Liver (tissue), 9 donors: ENCODE data around the gene ISCA2. TPM values are rescaled to one million over a fixed set of nuclear protein-coding genes. Genes with fewer than 3 reads are reported as not detected.

Source experiments
- DNase-seq: peaks from one replicate; pipeline ENCODE4 v3.0.0-alpha.2; 2017; ENCODE audit warnings: low spot score
- H3K27ac ChIP-seq, 2 donors: one replicate each; pipeline ENCODE4 v1.7.0; 2013; ENCODE audit warnings: inconsistent platforms in 2 of 2, low read length in 2 of 2, control low read depth in 1 of 2, low read depth in 1 of 2, mild to moderate bottlenecking in 1 of 2
- H3K27me3 ChIP-seq, 4 donors: one replicate each; pipeline versions ENCODE4 v1.6.1 to v1.7.0; 2013; ENCODE audit warnings: low read length in 3 of 4, inconsistent platforms in 1 of 4, mild to moderate bottlenecking in 1 of 4, moderate library complexity in 1 of 4; ENCODE audit not compliant: control insufficient read depth in 4 of 4, insufficient read depth in 4 of 4
- H3K36me3 ChIP-seq, 4 donors: one replicate each; pipeline versions ENCODE4 v1.6.1 to v1.7.0; 2013; ENCODE audit warnings: low read length in 3 of 4, mild to moderate bottlenecking in 3 of 4, low read depth in 1 of 4, moderate library complexity in 1 of 4; ENCODE audit not compliant: control insufficient read depth in 4 of 4, insufficient read depth in 3 of 4
- H3K4me1 ChIP-seq, 4 donors: one replicate each; pipeline versions ENCODE4 v1.6.1 to v1.7.0; 2013; ENCODE audit warnings: low read length in 3 of 4, mild to moderate bottlenecking in 3 of 4, moderate library complexity in 1 of 4; ENCODE audit not compliant: control insufficient read depth in 4 of 4, insufficient read depth in 4 of 4
- H3K4me3 ChIP-seq, 3 donors: one replicate each; pipeline versions ENCODE4 v1.6.1 to v1.7.0; 2013; ENCODE audit warnings: low read length in 3 of 3, control low read depth in 1 of 3, low read depth in 1 of 3, mild to moderate bottlenecking in 1 of 3
- H3K9ac ChIP-seq, 2 donors: one replicate each; pipeline ENCODE4 v1.7.0; 2013; ENCODE audit warnings: low read length in 2 of 2, mild to moderate bottlenecking in 2 of 2, moderate library complexity in 2 of 2, control low read depth in 1 of 2, low read depth in 1 of 2
- H3K9me3 ChIP-seq, 4 donors: one replicate each; pipeline versions ENCODE4 v1.6.1 to v1.7.0; 2013; ENCODE audit warnings: low read length in 3 of 4; ENCODE audit not compliant: control insufficient read depth in 4 of 4
- ATF3 ChIP-seq: IDR thresholded peaks from 2 replicates; pipeline ENCODE4 v1.6.1; 2016; ENCODE audit warnings: antibody characterized with exemption
- EGR1 ChIP-seq, 2 donors: IDR thresholded peaks; 2 replicates each; pipeline ENCODE4 v1.6.1; 2016 to 2018; ENCODE audit warnings: antibody characterized with exemption in 2 of 2, low read depth in 2 of 2
- FOXA1 ChIP-seq: IDR thresholded peaks from 2 replicates; pipeline ENCODE4 v1.6.1; 2016; ENCODE audit warnings: antibody characterized with exemption
- FOXA2 ChIP-seq: IDR thresholded peaks from 2 replicates; pipeline ENCODE4 v1.6.1; 2016; ENCODE audit warnings: antibody characterized with exemption
- HNF4A ChIP-seq, 2 donors: conservative IDR thresholded peaks; 2 replicates each; pipeline ENCODE4 v1.6.1; 2016; ENCODE audit warnings: antibody characterized with exemption in 2 of 2, mild to moderate bottlenecking in 2 of 2
- HNF4G ChIP-seq: IDR thresholded peaks from 2 replicates; pipeline ENCODE4 v1.6.1; 2016; ENCODE audit warnings: antibody characterized with exemption
- JUND ChIP-seq, 2 donors: IDR thresholded peaks; 2 replicates each; pipeline ENCODE4 v1.6.1; 2016; ENCODE audit warnings: antibody characterized with exemption in 2 of 2
- NR2F2 ChIP-seq: IDR thresholded peaks from 2 replicates; pipeline ENCODE4 v1.6.1; 2016; ENCODE audit warnings: antibody characterized with exemption
- RAD21 ChIP-seq, 2 donors: IDR thresholded peaks; 2 replicates each; pipeline ENCODE4 v1.6.1; 2016; ENCODE audit warnings: antibody characterized with exemption in 2 of 2, mild to moderate bottlenecking in 2 of 2
- REST ChIP-seq: IDR thresholded peaks from 2 replicates; pipeline ENCODE4 v1.6.1; 2016; ENCODE audit warnings: antibody characterized with exemption, mild to moderate bottlenecking
- RXRA ChIP-seq, 2 donors: IDR thresholded peaks; 2 replicates each; pipeline ENCODE4 v1.6.1; 2017 to 2018; ENCODE audit warnings: antibody characterized with exemption in 2 of 2, mild to moderate bottlenecking in 1 of 2
- TAF1 ChIP-seq: conservative IDR thresholded peaks from 2 replicates; pipeline ENCODE4 v1.6.1; 2016; ENCODE audit warnings: antibody characterized with exemption, mild to moderate bottlenecking
- ZBTB33 ChIP-seq: IDR thresholded peaks from 2 replicates; pipeline ENCODE4 v1.6.1; 2016; ENCODE audit warnings: antibody characterized with exemption
- WGBS: extraction: QIAGEN DNeasy Blood & Tissue Kit; methylation state at CpG from one replicate; pipeline ENCODE4 v1.1.7; 2013; 5-methylcytosine and 5-hydroxymethylcytosine counted together
- polyA plus RNA-seq, 2 donors: library from polyadenylated mRNA; stranded (reverse) in 1 of 2; unstranded in 1 of 2; fragments of 200-250 nt in 1 of 2; fragments of >200 nt in 1 of 2; fragmentation: Nextera tagmentation in 1 of 2; extraction: Ambion mirVana in 1 of 2; gene quantifications; one replicate each; pipeline versions ENCODE4 v1.2.1 to v1.2.3, GENCODE V29; 2013 to 2015
- total RNA-seq, 2 donors: library from RNA; depleted of rRNA; stranded (reverse); fragments of >200 nt; gene quantifications; one replicate each; pipeline ENCODE4 v1.2.3, GENCODE V29; 2014
- TF ChIP-seq, protein P1 (sequence below): fragments of 150-350 bp; IDR thresholded peaks from 2 replicates; pipeline ENCODE4 v1.5.1; 2017; ENCODE audit warnings: improper control_type of control experiment, low read depth, low read length; ENCODE audit not compliant: missing input control
- donor health status: healthy.
- donor health status: healthy.
- donor health status: healthy.
- donor health status: healthy.
- donor health status: healthy.

Gene ISCA2
- total and polyA plus RNA-seq, 4 donors, result 7.1 to 35.3 (median 15.8) TPM

- H3K9ac ChIP-seq, result no peak overlapping the region
- WGBS, result 95% methylated on average over 3 of the region's 3 CpGs
- H3K27ac ChIP-seq, result no peak overlapping the region
- H3K4me3 ChIP-seq, result no peak overlapping the region
- H3K36me3 ChIP-seq, result peaks cover 0 to 2% (median 0%) of the 10 kb centered on the region in 4 donors
- DNase-seq, result no peak
- TF ChIP-seq FOXA1 (no peak), EGR1 (IDR thresholded peaks at IDR 0.05; ENCODE audit: low read depth in 2 of 2) (no peak), TAF1 (no peak), ZBTB33 (no peak), REST (no peak), RAD21 (IDR thresholded peaks at IDR 0.05) (no peak), FOXA2 (no peak), JUND (IDR thresholded peaks at IDR 0.05) (no peak), NR2F2 (no peak), HNF4G (no peak), HNF4A (conservative IDR thresholded peaks at IDR 0.05) (no peak), ATF3 (no peak), RXRA (IDR thresholded peaks at IDR 0.05) (no peak)
- TF ChIP-seq, protein P1, sequence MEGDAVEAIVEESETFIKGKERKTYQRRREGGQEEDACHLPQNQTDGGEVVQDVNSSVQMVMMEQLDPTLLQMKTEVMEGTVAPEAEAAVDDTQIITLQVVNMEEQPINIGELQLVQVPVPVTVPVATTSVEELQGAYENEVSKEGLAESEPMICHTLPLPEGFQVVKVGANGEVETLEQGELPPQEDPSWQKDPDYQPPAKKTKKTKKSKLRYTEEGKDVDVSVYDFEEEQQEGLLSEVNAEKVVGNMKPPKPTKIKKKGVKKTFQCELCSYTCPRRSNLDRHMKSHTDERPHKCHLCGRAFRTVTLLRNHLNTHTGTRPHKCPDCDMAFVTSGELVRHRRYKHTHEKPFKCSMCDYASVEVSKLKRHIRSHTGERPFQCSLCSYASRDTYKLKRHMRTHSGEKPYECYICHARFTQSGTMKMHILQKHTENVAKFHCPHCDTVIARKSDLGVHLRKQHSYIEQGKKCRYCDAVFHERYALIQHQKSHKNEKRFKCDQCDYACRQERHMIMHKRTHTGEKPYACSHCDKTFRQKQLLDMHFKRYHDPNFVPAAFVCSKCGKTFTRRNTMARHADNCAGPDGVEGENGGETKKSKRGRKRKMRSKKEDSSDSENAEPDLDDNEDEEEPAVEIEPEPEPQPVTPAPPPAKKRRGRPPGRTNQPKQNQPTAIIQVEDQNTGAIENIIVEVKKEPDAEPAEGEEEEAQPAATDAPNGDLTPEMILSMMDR, result no peak
- H3K4me1 ChIP-seq, result no peaks in the 10 kb centered on the region
- no peaks in the 10 kb centered on the region for H3K27me3 ChIP-seq
- no peaks in the 10 kb centered on the region for H3K9me3 ChIP-seq
These were observed 25.1 kb upstream of the ISCA2 start for GRCh38 chr14:74468513-74468912.

- WGBS, result 84% methylated on average over 7 of the region's 7 CpGs
- no peak overlapping the region for H3K27ac ChIP-seq
- no peak for TF ChIP-seq FOXA1
- H3K27me3 ChIP-seq, result no peaks in the 10 kb centered on the region
- DNase-seq, result no peak
- no peak overlapping the region for H3K9ac ChIP-seq
- H3K36me3 ChIP-seq, result peaks cover 0 to 6% (median 2%) of the 10 kb centered on the region in 4 donors
- H3K4me3 ChIP-seq, result no peak overlapping the region
- no peaks in the 10 kb centered on the region for H3K4me1 ChIP-seq
- H3K9me3 ChIP-seq, result no peaks in the 10 kb centered on the region
These were observed 23.7 kb upstream of the ISCA2 start for GRCh38 chr14:74469548-74470518.
